ENCODE measurements around the gene VWCE. TPM values are rescaled to one million over a fixed set of nuclear protein-coding genes. Genes with fewer than 3 reads are reported as not detected.

The VWCE gene
- total and polyA plus RNA-seq, 7 donors, result 0.49 to 5.5 (median 0.61) TPM; not detected in 2

DNA sequence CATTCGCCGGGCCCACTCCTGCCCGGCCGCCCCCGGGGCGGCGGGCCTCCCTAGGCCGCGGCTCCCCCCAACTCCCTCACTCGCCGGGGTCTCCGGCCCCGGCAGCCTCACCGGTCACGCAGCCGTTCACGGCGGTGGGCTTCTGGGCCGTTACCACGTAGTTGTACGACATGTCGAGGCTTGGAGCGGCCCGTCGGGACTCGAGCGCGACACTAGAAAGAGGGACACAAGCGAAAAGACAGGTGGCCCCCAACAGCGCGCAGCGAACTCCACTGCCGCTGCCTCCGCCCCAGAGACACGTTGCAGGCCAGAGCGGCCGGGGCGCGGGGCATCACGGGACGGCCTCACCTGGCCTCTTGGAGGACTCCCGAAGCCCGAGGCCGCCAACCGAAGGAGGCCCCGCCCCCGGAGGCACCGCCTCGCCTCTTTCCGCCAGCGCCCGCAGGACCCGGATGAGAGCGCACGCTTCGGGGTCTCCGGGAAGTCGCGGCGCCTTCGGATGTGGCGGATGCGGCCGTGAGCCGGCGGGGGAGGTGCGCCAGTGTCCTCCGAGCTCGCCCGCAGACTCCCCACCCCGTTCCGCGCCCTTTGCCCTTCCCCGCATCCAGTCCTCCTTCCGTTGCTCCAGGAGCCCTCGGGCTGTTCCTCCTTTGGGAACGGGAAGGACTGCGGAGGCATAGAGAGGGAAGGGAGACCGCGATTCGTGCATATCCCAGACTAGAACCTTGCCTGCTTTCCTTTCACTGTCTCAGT is 37.9 kb upstream of the VWCE start, which contains the start of the genes DDB1 and TKFC:
DDB1 (minus strand) TSS at position 309 of the 753 bp plus-strand sequence; CDS start at position 172, 137 bp downstream.
TKFC (plus strand) TSS at position 432 of the 753 bp plus-strand sequence. CDS start 1,501 bp downstream, outside the sequence.
- Histone ChIP-seq H3K4me1 (peaks cover 0 to 32% (median 24%) of the 10 kb centered on the region in 4 donors), H3K27me3 (no peaks in the 10 kb centered on the region), H3K9me3 (no peaks in the 10 kb centered on the region), H3K4me3 (peak within 1 kb of the TSS; percentile 79 to 96 (median 92)), H3K36me3 (peaks cover 0 to 18% (median 9%) of the 10 kb centered on the region in 4 donors), H3K27ac (peak within 1 kb of the TSS; percentile 86 to 95 (median 90))
- DNase-seq, result peak; percentile 97
- intact Hi-C loops (cut with DNase I), result loop anchor here (1.0 to 10.0 kb wide), 2 partner anchors 29 to 428 kb away; partner anchors contain the start of genes PRPF19 and TMEM138
- WGBS, 2 donors, result 0% methylated on average over 81 of the region's 81 CpGs
- peak in 1 of 4 donors; percentile 56 for TF ChIP-seq EP300 (IDR thresholded peaks at IDR 0.05)
- no peak for TF ChIP-seq CTCF (IDR thresholded peaks at IDR 0.05)
- TF ChIP-seq POLR2A (IDR thresholded peaks at IDR 0.05), result peak; percentile 65 to 67
- TF ChIP-seq POLR2AphosphoS5 (IDR thresholded peaks at IDR 0.05), result peak; percentile 76 to 91 (median 87)

GRCh38 chr11:61332281-61332796 is 37.2 kb upstream of the VWCE start:
- no peak for DNase-seq
- H3K4me3 ChIP-seq, result peak overlapping the region; percentile 79 to 96 (median 92)
- peaks cover 0 to 24% (median 12%) of the 10 kb centered on the region in 4 donors for H3K36me3 ChIP-seq
- no peaks in the 10 kb centered on the region for H3K27me3 ChIP-seq
- H3K9me3 ChIP-seq, result no peaks in the 10 kb centered on the region
- intact Hi-C loops (cut with DNase I), result loop anchor here (10.0 kb wide), 1 partner anchor 428 kb away; the partner anchor contains the start of gene PRPF19
- TF ChIP-seq POLR2AphosphoS5 (IDR thresholded peaks at IDR 0.05), result no peak
- TF ChIP-seq CTCF (IDR thresholded peaks at IDR 0.05), result no peak
- TF ChIP-seq POLR2A (IDR thresholded peaks at IDR 0.05), result no peak
- no peak for TF ChIP-seq EP300 (IDR thresholded peaks at IDR 0.05)
- WGBS, 2 donors, result 1% methylated on average over 24 of the region's 24 CpGs
- H3K27ac ChIP-seq, result peak overlapping the region; percentile 86 to 95 (median 90)
- peaks cover 0 to 34% (median 26%) of the 10 kb centered on the region in 4 donors for H3K4me1 ChIP-seq

DNA sequence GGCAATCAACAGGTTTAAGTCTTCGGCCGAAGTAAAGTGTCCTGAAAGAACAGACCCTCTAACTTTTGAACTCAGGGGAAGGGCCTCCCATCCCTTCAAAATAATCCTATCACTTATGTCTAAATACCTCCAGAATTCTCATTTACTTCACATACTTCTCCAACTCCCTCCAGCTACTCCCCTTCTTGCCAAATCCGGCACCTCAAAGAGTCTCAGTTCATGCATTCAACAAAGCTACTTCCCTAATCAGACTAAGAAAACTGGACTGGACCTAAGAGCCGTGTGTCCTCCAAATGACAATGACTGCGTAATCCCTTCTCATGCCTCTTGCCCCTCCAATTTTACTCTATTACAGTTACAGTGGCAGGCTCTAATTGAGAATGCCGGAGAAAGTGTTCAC is 36.5 kb upstream of the VWCE start:
- DNase-seq, result no peak
- Histone ChIP-seq H3K9me3 (no peaks in the 10 kb centered on the region), H3K4me3 (peak overlapping the region in 3 of 4 donors; percentile 79 to 95 (median 90)), H3K27ac (peak overlapping the region in 2 of 4 donors; percentile 87 to 92), H3K27me3 (no peaks in the 10 kb centered on the region), H3K4me1 (peaks cover 0 to 34% (median 26%) of the 10 kb centered on the region in 4 donors), H3K36me3 (peaks cover 0 to 31% (median 15%) of the 10 kb centered on the region in 4 donors)
- intact Hi-C loops (cut with DNase I), result loop anchor here (10.0 kb wide), 1 partner anchor 427 kb away; the partner anchor contains the start of gene PRPF19
- TF ChIP-seq EP300 (IDR thresholded peaks at IDR 0.05), result no peak
- TF ChIP-seq POLR2A (IDR thresholded peaks at IDR 0.05), result no peak
- no peak for TF ChIP-seq POLR2AphosphoS5 (IDR thresholded peaks at IDR 0.05)
- no peak for TF ChIP-seq CTCF (IDR thresholded peaks at IDR 0.05)
- WGBS, 2 donors, result 66 to 76% methylated on average over 6 of the region's 6 CpGs

- intact Hi-C loops (cut with DNase I), result loop anchor here (10.0 kb wide), 1 partner anchor 425 kb away; the partner anchor contains the start of gene PRPF19
- no peak for DNase-seq
- H3K4me3 ChIP-seq, result no peak overlapping the region
- 96% methylated on average over 4 of the region's 4 CpGs for WGBS, 2 donors
- H3K36me3 ChIP-seq, result peaks cover 0 to 49% (median 28%) of the 10 kb centered on the region in 4 donors
- TF ChIP-seq POLR2AphosphoS5 (IDR thresholded peaks at IDR 0.05) (no peak), POLR2A (IDR thresholded peaks at IDR 0.05) (no peak), CTCF (IDR thresholded peaks at IDR 0.05) (no peak), EP300 (IDR thresholded peaks at IDR 0.05) (no peak)
- no peaks in the 10 kb centered on the region for H3K9me3 ChIP-seq
- H3K4me1 ChIP-seq, result peaks cover 0 to 30% (median 25%) of the 10 kb centered on the region in 4 donors
- H3K27me3 ChIP-seq, result no peaks in the 10 kb centered on the region
- H3K27ac ChIP-seq, result no peak overlapping the region
These were observed 34.8 kb upstream of the VWCE start for GRCh38 chr11:61329871-61330270.
